Retinal pigment epithelial cell (primary cell): ENCODE measurements around the gene GSG1L2.
"Not testable (repeated sequence)": the region's sequence is repeated elsewhere in the genome, so short reads cannot be mapped to it uniquely, and the experiment has no call there.

Experiments
- DNase-seq: peaks from one replicate; pipeline ENCODE4 v3.0.0-alpha.2; 2010; ENCODE audit warnings: low read depth
- H3K4me3 ChIP-seq: 2 replicates; pipeline ENCODE4 v1.5.1; 2011; ENCODE audit warnings: mild to moderate bottlenecking, low read length, control low read depth, moderate library complexity
- CTCF ChIP-seq: conservative IDR thresholded peaks from 2 replicates; pipeline ENCODE4 v1.5.1; 2011; ENCODE audit warnings: low read depth, low read length, control low read depth, inconsistent platforms

Gene GSG1L2

GRCh38 chr17:9792181-9792840 is 29.6 kb downstream of the GSG1L2 start:
- no peak overlapping the region for H3K4me3 ChIP-seq
- TF ChIP-seq CTCF: no peak
- DNase-seq: no peak

GRCh38 chr17:9790889-9791876 is 30.7 kb downstream of the GSG1L2 start, which contains the start of gene DHRS7C:
Gene DHRS7C (minus strand): TSS chr17:9791592. CDS start chr17:9791284, 308 bp downstream.
- no peak within 1 kb of the TSS for H3K4me3 ChIP-seq
- no peak for DNase-seq
- TF ChIP-seq CTCF: no peak

DNA sequence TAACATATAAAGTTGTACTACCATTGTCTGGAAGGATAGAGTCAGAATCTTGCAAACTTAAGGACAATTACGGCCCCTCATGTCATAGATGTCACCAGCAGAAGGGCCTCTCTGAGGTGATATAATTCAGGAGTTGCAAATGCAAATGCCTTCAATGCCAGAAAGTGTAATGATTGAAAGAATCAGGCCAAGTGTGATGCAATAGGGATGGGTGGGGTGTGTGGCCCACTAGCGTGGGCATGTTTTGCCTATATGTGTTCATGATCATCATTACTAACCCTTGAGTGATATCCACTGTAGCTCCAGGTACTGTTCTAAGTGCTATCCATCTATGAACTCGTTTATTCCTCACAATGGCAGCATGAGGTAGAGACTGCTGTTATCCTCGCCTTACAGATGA is 31.6 kb downstream of the GSG1L2 start:
- TF ChIP-seq CTCF: no peak
- H3K4me3 ChIP-seq: no peak overlapping the region
- DNase-seq: no peak

DNA sequence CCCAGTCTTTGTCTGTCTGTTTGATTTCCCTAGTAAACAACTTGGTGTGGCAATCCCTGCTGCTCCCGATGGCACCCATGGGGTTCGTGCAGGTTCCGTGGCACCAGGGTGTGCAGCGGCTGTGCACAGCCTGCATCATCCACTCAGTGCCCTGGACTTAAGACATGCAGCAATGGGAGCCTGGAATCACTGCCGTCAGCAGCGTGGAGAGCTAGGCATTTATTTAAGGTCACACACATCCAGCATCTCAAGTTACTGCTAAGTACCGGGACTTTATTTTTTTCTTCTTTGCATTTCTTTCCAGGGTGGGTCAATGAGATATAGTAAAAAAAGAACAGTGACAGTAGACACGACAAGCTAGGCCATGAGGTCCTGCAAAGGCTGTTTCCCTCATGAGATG is 33.3 kb downstream of the GSG1L2 start:
- TF ChIP-seq CTCF: no peak
- no peak overlapping the region for H3K4me3 ChIP-seq
- DNase-seq: no peak

- TF ChIP-seq CTCF: no peak
- DNase-seq: no peak
- H3K4me3 ChIP-seq: no peak overlapping the region
Observed at GRCh38 chr17:9784544-9784943, 37.3 kb downstream of the GSG1L2 start.

DNA sequence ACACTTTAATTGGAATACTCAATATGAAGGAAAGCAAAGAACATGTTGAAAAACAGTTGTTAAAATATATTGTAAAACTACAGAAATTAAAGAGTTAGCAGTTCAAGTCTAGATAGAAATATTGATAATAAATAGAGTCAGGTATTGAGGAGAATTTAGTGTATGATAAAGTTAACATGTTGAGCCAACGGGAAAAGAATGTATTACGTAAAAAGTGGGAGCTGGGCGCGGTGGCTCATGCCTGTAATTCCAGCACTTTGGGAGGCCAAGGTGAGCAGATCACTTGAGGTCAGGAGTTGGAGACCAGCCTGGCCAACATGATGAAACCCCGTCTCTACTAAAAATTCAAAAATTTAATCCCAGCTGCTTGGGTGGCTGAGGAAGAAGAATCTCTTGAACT is 38.4 kb downstream of the GSG1L2 start:
- DNase-seq, H3K4me3 ChIP-seq: not testable (repeated sequence)

DNA sequence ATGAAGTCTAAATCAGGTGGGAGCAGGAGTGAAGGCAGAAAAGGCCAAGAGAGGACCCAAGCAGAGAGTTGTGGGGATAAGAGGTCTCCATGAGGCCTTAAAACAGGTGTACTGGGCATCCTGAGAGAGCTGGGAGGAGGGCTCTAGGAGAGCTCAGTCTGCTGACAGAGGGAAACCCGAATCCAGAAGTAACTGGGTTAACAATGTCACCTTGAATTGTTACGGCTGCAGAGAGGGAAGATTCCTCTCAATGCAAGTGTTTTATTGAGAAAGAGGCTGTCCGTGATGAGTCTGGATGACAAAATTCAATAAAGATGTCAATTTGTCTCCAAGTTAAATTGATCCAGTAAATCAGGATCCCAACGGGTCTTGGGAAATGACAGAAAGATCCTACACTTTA is 38.8 kb downstream of the GSG1L2 start:
- no peak for DNase-seq
- no peak for TF ChIP-seq CTCF
- no peak overlapping the region for H3K4me3 ChIP-seq
